Measurements from ENCODE around the gene CDRT15L2. TPM values are rescaled to one million over a fixed set of nuclear protein-coding genes. Genes with fewer than 3 reads are reported as not detected.

CDRT15L2 gene
- not detected in 2 replicates for total RNA-seq

DNA sequence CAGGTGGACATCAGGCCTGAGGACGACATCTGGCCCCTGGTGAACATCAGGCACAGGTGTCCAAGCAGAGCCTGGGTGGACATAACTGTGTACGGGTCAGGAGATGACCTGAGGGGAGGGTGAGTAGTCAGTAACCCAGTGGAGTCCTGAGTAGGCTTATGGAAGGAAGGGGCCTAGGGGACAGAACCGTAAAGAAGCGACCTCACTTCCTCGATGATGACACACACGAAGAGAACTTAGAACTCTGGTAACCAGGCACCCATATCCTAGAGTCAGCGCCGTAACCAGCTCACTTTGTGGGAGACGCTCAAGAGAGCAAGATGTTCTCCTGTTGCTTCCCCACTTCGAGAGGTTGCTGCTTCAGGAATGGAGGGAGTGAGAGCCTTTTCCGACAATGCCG is at the start of gene CDRT15L2:
CDRT15L2 (plus strand) TSS at position 301 of the 400 bp plus-strand sequence; CDS start at position 321, 20 bp downstream.

Other genes starting within 250 kb of the CDRT15L2 start
- gene LGALS9B, start 112.2 kb upstream of the CDRT15L2 start, total RNA-seq: not detected in 2 replicates

All from uterine smooth muscle cell (primary cell).